Gastroesophageal sphincter (tissue), 3 donors: ENCODE results near the gene IMMP2L.

Experiments used
- EP300 ChIP-seq: sonication (generic); formaldehyde crosslinking; IDR thresholded peaks from one replicate; pipeline ENCODE4 v1.6.1; 2017; ENCODE audit warnings: antibody characterized with exemption, mild to moderate bottlenecking
- POLR2A ChIP-seq, 2 donors: fragments of 450-650 bp; IDR thresholded peaks; one replicate each; pipeline ENCODE4 v1.6.1; 2017; ENCODE audit warnings: antibody characterized with exemption in 2 of 2, mild to moderate bottlenecking in 2 of 2, moderate library complexity in 1 of 2
- POLR2AphosphoS5 ChIP-seq: sonication (generic); formaldehyde crosslinking; IDR thresholded peaks from one replicate; pipeline ENCODE4 v1.6.1; 2017; ENCODE audit warnings: antibody characterized with exemption
- TF ChIP-seq, protein P1 (sequence below), 4 experiments: fragments of 200-600 bp in 2 of 4; fragments of 450-650 bp in 2 of 4; sonication (generic) in 1 of 4; IDR thresholded peaks; one replicate each; pipeline ENCODE4 v1.5.1; 2017 to 2019; ENCODE audit warnings: antibody characterized with exemption in 4 of 4, mild to moderate bottlenecking in 2 of 4, moderate library complexity in 2 of 4

DNA sequence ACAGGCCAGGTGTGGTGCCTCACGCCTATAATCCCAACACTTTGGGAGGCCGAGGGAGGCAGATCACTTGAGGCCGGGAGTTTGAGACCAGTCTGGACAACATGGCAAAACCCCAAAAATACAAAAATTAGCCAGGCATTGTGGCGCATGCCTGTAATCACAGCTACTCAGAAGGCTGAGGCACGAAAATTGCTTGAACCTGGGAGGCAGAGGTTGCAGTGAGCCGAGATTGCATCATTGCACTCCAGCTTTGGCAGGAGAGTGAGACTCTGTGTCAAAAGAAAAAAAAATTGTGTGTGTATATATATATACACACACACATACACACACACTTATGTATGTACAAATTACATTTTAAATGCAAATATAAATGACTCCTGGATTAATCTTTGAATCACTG is 548.2 kb downstream of the IMMP2L start:
- no peak for TF ChIP-seq POLR2A (IDR thresholded peaks at IDR 0.05)
- TF ChIP-seq, protein P1, sequence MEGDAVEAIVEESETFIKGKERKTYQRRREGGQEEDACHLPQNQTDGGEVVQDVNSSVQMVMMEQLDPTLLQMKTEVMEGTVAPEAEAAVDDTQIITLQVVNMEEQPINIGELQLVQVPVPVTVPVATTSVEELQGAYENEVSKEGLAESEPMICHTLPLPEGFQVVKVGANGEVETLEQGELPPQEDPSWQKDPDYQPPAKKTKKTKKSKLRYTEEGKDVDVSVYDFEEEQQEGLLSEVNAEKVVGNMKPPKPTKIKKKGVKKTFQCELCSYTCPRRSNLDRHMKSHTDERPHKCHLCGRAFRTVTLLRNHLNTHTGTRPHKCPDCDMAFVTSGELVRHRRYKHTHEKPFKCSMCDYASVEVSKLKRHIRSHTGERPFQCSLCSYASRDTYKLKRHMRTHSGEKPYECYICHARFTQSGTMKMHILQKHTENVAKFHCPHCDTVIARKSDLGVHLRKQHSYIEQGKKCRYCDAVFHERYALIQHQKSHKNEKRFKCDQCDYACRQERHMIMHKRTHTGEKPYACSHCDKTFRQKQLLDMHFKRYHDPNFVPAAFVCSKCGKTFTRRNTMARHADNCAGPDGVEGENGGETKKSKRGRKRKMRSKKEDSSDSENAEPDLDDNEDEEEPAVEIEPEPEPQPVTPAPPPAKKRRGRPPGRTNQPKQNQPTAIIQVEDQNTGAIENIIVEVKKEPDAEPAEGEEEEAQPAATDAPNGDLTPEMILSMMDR (IDR thresholded peaks at IDR 0.05) = no peak
- no peak for TF ChIP-seq POLR2AphosphoS5
- no peak for TF ChIP-seq EP300
